Cardiac septum (tissue), 1 donor: Measurements from ENCODE around the gene DNAAF9. TPM values are rescaled to one million over a fixed set of nuclear protein-coding genes. Genes with fewer than 3 reads are reported as not detected.

Experiments
- DNase-seq: peaks from one replicate; pipeline ENCODE4 v3.0.0-alpha.2; 2020; ENCODE audit warnings: low spot score
- intact Hi-C: fragments of 100-400 bp; cut with DNase I; formaldehyde crosslinking; loops from one replicate; pipeline ENCODE4 v1.14.0; 2022
- total RNA-seq: library from RNA; stranded (reverse); fragmentation: NEBNext Ultra II Directional; extraction: Animal tissue kit (Norgen Biotek cat#: 25700); gene quantifications from one replicate; pipeline ENCODE4 v1.2.1, GENCODE V29; 2021
- donor health status: DM: no; HTN: no; CAD: no.

DNAAF9 gene
- total RNA-seq, 1 donor from 2014 or later = 29.1 TPM

DNA sequence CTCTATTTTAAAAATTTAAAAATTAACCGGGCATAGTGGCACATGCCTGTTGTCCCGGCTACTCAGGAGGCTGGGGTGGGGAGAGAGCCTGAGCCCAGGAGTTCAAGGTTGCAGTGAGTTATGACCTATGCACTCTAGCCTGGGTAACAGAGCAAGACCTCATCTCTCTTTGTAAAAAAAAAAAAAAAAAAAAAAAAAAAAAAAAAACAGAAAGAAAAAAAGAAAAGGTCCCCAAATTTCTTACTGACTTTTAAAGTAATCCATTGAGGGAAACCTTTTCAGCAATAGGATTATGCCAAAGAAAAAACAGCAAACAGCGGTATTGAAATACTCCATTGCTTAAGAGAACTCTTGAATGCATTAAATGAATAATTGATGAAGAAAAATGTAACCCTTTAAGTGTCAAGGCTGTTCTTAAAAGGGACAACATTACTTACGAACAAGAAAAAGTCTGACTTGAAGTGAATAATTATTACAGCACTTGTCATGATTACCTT lies 6.0 kb upstream of the DNAAF9 start:
- intact Hi-C loops = loop anchor here (10.0 kb wide), 1 partner anchor 121 kb away; no protein-coding TSS in a partner anchor
- no peak for DNase-seq

DNA sequence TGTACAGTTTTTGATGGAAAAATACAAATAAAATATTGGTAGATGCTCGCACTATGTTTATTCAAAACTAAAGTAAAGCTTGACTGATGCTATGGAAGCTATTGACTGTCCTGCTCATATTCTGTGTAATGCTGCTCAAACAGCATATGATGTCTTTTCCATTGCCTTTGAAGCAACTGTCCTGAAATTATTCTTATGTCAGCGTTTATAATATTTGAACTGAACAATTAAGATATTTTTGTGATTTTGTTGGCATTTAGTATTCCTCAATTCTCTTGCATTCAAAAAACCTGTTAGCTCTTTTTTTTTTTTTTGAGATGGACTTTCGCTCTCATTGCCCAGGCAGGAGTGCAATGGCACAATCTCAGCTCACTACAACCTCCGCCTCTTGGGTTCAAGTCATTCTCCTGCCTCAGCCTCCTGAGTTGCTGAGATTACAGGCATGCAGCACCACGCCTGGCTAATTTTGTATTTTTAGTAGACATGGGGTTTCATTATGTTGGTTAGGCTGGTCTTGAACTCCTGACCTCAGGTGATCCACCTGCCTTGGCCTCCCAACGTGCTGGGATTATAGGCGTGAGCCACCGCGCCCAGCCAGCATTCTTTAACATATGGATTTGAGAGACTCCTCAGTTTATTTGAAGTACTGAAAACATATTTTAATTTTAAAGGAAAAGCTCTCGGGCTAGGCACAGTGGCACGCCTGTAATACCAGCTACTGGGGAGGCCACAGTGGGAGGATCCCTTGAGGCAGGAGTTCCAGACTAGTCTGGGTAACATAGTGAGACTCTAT lies 5.3 kb upstream of the DNAAF9 start:
- intact Hi-C loops = loop anchor here (10.0 kb wide), 1 partner anchor 122 kb away; no protein-coding TSS in a partner anchor
- no peak for DNase-seq

DNA sequence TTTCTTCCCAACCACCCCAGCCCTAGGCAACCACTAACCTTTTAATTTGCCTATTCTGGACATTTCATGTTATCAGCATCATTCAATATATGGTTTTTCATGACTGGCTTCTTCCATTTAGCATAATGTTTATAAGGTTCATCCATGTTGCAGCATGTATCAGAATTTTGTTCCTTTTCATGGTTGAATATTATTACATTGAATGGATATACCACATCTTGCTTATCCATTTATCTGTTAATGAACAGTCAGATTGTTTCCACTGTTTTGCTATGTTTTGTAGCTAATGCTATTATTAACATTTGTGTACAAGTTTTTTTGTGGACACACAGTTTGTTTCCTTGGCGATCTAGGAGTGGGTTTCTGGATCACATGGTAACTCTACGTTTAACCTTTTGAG lies 3.0 kb upstream of the DNAAF9 start:
- intact Hi-C loops = loop anchor here (10.0 kb wide), 1 partner anchor 124 kb away; no protein-coding TSS in a partner anchor
- no peak for DNase-seq

DNA sequence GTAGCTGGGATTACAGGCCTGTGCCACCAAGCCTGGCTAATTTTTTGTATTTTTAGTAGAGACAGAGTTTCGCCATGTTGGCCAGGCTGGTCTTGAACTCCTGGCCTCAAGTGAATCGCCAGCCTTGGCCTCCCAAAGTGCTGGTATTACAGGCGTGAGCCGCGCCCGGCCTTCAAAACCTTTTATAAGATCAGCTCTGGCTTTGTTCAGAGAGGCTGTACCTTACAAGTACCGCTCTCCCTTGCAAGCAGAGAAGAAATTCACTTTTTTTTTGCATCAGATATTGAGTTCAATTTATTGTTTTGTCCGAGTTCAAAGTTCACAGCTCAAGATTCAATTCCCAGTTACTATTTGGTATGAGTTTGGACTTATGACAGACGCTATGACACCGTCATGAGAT lies 1.9 kb upstream of the DNAAF9 start:
- no peak for DNase-seq
- intact Hi-C loops = loop anchor here (5.0 to 10.0 kb wide), 2 partner anchors 55 to 82 kb away; no protein-coding TSS in a partner anchor

DNA sequence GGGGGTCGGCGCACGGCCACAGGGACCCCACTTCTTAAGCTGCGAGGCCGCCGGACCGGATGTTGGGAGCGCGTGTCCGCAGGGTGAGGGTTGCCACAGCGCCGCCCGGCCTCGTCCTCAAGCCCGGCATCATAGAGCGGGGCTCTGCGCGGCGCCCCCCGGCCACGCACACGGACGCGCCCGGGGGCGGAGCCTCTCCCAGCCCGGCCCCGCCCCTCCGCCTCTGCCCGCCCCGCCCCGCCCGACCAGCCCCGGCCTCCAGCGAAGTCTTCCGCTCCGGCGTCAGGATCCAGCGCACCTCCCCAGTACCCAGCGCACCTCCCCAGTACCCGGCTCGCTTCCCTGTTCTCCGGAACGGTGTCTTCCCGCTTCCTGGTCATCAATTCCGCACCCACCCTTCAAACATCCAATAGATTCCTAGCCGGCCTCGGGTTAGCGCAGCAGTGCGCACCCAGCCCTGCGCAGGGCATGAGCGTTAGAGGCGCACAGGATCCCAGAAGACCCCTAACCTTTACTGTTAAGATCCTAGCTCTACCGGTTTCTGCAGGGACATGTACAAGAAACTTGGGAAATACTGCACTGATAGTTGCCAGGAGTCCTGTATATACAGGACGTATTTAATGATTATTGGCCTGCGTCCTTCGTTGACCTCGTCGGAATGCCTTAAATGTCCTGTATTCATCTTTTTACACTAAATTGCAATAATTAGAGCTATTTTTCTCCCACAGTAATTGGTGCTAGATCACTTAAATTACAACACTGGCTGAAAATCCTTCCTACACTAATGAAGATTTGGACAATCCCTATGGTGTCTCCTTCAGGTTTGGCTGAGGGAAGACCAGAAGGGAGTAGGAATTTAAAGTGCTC lies 535 bp upstream of the DNAAF9 start:
- DNase-seq = peak; percentile 87
- intact Hi-C loops = loop anchor here (2.0 to 10.0 kb wide), 3 partner anchors 53 to 81 kb away; partner anchors contain the start of gene ATRN

DNA sequence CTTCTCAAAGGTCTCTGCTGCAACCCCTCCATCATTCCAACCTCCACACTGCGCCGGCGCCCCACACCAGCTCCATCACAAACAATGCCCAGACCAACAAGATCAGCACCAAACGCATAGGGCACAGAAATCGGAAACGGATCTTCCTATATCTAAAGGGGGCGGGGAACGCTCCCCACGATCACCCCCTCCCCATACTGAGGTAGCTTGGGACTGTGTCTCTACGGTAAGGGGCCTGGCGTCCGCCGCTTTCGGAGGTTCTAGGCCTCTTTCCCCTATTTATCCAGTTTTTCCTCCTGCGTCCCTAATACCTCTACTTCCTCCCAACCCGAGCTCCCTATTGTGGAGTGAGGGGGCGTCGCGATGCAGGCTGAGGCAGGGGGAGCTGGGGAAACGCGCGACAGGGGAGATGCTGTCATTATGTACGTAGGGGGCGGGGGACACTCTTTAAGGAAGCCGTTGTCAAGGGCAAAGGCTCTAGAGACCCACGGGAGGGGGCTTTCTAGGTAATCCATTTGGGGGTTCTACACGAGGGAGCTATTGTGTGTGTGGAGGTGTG lies 909 bp downstream of the DNAAF9 start:
- DNase-seq = no peak
- intact Hi-C loops = loop anchor here (2.0 to 10.0 kb wide), 3 partner anchors 52 to 79 kb away; partner anchors contain the start of gene ATRN

DNA sequence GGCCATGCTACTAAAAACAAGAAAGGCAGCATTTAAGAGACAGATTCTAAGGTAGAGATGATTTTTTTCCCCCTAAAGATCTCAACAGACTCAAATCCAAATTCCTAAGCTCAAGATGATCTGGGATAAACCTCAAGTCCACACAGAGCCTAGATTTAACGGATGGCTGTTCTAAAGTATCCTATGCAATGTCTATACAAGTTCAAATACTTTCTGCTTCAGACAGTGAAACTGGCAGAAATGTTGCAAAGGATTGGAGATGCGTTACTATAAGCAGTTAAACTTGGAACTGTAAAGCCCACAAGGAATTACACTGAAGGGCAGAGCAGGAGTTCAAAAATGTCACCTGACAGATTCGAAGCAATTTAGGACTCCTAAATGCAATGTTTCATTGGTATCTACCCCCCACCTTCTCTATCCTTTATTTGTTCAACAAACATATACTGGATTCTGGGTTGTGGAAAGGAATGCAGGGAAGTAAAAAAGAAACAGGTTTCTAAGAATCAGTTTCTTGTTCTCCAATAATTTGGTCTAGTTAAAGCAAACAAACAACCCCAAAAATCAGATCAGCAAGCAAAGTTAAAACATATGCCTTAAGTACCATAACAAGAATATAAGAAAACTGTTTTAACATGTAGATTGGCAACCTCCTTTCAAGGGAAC lies 1.6 kb downstream of the DNAAF9 start:
- no peak for DNase-seq
- intact Hi-C loops = loop anchor here (2.0 to 10.0 kb wide), 3 partner anchors 51 to 79 kb away; partner anchors contain the start of gene ATRN

DNA sequence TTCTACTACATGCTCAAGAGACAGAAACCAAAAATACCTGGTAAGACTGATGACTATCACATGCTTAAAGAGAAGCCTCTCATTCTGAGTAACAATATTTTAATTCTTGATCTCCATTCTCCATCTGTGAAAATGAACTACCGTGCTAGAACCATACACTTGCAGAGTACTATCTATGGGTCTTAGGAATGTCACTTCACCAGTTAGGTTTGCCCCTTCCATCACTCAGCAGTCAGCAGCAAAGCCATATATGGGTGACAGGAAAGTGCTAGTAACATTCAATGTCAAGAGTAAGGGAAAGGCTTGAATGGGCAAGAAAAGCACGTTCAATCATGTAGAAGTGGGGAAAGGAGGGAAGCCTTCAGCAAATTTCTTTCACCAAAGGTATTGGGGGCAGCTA lies 2.3 kb downstream of the DNAAF9 start:
- intact Hi-C loops = loop anchor here (5.0 to 10.0 kb wide), 2 partner anchors 50 to 78 kb away; no protein-coding TSS in a partner anchor
- no peak for DNase-seq

DNA sequence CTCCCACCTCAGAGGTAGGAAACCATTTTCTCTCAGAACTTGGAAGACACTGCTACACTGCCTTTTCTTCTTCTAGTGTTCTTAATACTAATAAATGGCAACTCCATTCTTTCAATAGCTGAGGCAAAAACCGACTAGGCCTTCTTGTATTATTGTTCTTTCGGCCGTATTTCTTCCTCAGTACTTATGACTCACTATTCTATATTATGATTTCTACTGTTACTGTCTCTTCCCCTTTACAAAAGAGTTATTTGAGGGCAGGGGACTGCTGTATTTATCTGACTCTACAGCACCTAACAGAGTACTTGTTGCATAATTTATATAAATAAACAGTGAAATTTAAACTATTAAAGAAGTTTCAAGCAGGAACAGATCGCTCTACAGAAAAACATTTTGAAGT lies 3.1 kb downstream of the DNAAF9 start:
- DNase-seq = no peak
- intact Hi-C loops = loop anchor here (10.0 kb wide), 1 partner anchor 50 kb away; no protein-coding TSS in a partner anchor

DNA sequence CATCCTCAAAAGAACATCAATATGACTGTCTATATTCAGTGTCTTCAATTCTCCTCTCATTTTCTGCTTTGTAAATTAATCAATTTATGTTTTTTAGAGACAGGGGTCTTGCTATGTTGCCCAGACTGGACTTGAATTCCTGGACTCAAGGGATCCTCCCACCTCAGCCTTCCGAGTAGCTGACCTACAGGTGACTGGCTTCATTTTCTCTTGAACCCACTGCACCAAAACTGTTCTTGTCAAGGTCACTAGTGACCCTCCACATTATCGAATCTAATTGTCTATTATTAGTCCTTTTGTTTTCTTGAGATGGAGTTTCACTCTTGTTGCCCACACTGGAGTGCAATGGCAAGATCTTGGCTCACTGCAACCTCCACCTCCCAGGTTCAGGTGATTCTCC lies 3.7 kb downstream of the DNAAF9 start:
- intact Hi-C loops = loop anchor here (10.0 kb wide), 1 partner anchor 49 kb away; no protein-coding TSS in a partner anchor
- no peak for DNase-seq

DNA sequence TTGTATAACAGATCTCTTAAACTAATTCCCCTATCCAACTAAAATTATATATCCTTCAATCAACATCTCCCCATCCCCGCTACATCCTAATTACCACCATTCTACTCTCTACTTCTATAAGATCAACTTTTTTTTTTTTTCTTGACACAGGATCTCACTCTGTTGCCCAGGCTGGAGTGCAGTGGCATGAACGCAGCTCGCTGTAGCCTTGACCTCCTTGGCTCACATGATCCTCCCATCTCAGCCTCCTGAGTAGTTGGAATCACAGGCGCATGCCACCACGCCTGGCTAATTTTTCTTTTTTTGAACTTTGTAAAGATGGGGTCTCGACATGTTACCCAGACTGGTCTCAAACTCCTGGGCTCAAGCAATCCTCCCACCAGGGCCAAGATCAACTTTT lies 5.0 kb downstream of the DNAAF9 start:
- intact Hi-C loops = loop anchor here (10.0 kb wide), 1 partner anchor 48 kb away; no protein-coding TSS in a partner anchor

DNA sequence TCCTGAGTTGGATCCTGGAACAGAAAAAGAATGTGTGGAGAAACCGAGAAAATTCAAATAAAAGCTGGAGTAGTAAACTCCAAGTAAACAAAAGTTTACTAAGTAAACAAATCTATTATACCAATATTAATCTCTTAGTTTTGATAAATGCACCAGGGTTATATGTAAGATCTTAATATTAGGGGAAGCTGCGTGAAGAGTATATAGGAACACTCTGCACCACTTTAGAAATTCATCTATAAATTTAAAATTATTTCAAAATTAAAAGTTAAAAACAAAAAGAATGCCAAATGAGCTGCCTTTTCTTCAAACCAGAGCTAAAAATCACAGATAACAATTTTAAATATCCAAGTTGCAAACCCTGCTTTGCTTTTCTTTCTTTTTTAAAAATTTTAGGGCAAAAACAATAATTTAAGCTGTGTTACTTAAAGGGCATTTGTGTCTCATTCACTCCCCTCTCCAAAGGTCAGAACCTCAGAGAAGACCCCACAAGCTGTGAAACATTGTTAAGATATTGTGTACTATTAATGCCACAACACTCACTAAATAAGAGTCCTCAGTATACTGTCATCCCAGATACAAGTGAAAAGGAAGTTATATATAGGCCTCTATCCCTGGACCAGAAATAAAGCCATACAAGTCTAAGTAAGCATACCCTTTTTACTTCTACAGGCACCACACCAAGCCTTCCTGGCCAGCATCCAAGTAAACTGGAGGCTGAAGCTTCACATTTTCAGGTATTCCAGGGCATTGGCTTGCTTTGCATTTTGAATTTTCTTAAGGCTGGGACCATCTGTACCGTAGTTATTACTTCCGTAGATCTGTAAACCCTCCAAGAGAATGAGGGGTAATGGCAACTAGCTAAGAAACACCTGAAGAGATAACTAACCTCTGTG lies 7.0 kb downstream of the DNAAF9 start:
- intact Hi-C loops = loop anchor here (10.0 kb wide), 1 partner anchor 46 kb away; no protein-coding TSS in a partner anchor
- DNase-seq = no peak

More for the DNA sequence above, 5.0 kb downstream of the DNAAF9 start:
- no peak for DNase-seq

DNA sequence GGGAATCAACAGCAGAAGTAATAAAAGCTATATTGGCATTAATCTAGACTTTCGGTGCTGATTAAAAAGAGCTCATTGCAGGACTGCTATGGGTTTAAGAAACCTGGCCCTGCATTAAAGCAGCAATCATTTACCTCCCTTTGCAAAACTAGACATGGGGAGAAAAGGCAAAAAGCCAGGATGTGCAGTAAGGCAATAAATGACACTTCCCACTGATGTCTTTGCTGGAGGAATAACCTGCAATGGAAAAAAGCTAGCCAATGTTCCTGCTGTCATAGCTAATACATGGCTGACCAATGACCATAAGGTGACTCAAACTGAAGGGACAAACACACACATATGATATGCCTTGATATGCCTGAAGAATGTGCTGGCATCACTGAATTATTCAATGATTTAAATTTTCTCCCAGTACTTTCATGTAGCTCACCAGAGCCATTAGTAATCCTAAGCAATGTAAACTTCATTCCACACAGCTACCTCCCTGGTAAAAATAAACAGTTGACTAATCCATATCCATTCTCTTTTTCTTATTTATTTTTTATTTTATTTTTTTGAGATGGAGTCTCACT lies 8.7 kb downstream of the DNAAF9 start:
- no peak for DNase-seq
- intact Hi-C loops = no loop called here

DNA sequence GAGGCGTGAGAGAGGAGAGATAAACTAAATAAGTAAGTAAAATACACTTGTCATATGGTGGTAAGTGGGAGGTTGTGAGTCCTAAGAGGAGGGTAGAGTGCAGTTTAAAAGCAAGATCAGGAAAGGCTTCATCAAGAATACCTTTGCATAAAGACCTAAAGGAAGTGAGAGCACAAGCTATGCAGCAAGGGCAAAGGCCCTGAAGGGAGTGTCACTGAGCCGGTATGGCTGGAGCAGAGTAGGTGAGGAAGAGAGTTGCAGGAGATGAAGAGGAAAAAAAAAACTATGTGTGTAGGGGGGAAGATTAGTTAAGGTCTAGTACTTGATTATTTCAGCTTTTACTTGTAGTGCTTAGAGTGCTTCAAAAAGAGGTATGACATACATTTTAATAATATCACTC lies 11.0 kb downstream of the DNAAF9 start:
- intact Hi-C loops = no loop called here
- DNase-seq = no peak

DNA sequence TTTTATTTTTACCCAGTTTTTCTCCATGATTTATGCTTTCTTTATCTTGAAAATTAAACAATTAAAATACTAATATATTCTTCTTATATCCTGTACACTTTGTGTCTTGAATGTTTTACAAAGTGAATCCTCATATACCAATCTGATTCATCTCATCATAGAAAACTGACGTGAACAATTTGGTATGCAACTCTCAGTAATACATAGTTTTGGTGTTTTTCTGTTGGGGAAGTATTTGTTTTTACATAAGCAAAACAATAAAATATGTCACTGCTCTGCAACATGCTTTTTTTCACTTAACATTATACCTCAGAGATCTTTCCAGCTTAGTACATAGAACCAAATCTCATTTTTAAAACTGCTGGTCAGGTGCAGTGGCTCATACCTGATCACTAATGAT lies 14.7 kb downstream of the DNAAF9 start:
- DNase-seq = no peak
- intact Hi-C loops = no loop called here

DNA sequence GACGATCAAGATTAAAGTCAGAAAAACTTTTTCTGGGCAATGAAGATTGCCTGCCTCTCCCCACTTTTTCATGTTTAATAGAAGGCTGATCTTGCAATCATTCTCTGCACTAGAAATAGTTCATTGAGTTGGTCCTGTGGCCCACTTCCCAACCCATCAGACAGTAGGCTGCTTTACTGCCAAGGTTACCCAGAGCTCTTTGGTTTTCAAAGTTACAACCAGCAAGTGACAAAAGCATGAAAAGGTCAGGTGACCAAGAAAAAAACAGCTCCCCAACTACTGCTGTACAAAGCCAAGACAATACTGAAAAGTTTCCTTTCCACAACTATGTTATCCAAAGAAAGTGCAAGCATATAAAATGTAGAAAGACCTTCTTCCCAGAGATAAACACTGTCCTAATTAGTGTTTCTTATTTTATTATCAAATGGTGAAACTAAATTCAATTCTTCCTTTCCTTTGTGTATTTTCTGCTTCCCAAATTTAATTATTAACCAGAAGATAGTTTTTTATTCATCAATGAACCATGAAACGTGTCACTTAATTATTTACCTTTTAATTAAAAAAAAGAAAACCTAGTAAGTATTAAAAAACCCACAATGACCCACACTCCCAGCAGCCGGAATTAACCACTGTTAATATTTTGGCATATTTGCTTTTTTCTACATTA lies 16.6 kb downstream of the DNAAF9 start:
- no peak for DNase-seq
- intact Hi-C loops = no loop called here

DNA sequence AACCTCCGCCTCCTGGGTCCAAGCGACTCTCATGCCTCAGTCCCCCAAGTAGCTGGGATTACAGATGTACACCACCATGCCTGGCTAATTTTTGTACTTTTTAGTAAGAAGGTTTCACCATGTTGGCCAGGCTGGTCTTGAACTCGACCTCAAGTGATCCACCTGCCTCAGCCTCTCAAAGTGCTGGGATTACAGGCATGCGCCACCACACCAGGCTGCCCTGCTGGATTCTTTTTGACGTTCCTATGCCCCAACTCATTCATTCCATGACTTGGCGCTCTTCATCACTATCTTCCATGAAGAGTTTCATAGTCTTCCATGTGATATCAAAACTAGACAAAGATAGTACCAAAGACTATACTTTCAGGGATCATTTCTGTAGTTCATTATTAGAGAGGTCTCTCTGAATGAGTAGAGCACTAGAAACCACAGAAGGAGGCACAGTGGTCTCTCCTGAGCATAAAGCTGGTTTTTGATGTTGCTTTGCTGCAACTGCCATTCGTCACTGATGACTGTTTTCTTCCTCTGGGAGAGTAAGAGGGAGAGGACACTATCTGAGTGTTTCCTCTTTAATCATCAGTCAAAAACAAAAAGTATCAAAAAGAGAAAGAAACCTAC lies 23.5 kb downstream of the DNAAF9 start:
- DNase-seq = no peak
- intact Hi-C loops = no loop called here
